Measurements from ENCODE around the gene TTYH3. TPM values are rescaled to one million over a fixed set of nuclear protein-coding genes. Genes with fewer than 3 reads are reported as not detected.

The TTYH3 gene
- total and polyA plus RNA-seq, 2 of the 8 experiments (the other 6 are each of a cell fraction or from before 2014, with no cell fraction given), result 66.2 to 169 TPM

DNA sequence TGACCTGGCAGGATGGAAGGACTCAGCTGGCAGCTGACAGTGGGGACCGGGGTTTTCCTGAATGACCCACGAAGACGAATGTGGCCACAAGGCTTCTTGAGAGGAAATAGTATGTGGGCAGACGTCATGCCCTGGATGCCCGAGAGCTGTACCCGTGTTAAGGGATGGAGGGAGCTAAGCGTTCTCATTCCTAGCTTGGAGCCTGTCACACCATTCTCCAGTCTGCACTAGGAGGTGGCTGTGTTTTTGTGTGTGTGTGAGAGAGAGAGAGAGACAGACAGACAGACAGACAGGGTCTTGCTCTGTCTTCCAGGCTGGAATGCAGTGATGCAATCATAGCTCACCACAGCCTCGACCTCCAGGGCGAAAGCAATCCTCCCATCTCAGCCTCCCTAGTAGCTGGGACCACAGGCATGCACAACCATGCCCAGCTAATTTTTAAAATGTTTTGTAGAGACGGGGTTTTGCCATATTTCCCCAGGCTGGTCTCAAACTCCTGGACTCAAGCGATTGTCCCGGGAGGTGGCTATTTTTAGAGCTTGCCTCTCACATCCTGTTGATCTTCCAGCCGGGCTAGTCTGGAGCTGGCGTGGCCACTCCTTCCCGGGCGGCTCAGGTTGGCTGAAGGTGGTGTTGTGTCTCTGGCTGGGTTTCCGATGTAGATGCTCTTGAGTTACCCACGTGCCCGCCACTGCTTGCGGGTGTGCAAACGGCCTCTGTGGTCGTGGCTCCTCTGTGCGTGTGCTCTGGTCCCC lies 58.3 kb downstream of the TTYH3 start:
- H3K9me3 ChIP-seq (ENCODE audit: insufficient read depth in 2 of 2, low read depth in 1 of 2, low read length in 1 of 2), result no peaks in the 10 kb centered on the region
- H4K91ac ChIP-seq (replicated peaks; ENCODE audit: insufficient read length, low read length), result no peak overlapping the region
- WGBS, 2 experiments (ENCODE audit: extremely low coverage in 1 of 2, insufficient coverage in 1 of 2, insufficient read length in 1 of 2, insufficient replicate concordance in 2 of 2, low coverage in 1 of 2, low lambda C conversion rate in 2 of 2, missing lambda C conversion rate in 1 of 2), result 87% methylated on average over 23 of the region's 23 CpGs; no CpG with 5 or more reads in 1 of the 2 experiments
- peak overlapping the region; percentile 86; the same call in 1 of the 2 replicates for H2BK20ac ChIP-seq (ENCODE audit: low read length)
- no peak overlapping the region for H3K4me3 ChIP-seq (ENCODE audit: extremely low read depth in 1 of 4, insufficient read depth in 2 of 4, low read depth in 3 of 4, low read length in 4 of 4)
- no peak overlapping the region for H3K14ac ChIP-seq (ENCODE audit: insufficient read length)
- H3K36me3 ChIP-seq (ENCODE audit: control insufficient read depth in 2 of 4, insufficient read depth in 4 of 4, low read length in 3 of 4), result no peaks in the 10 kb centered on the region; a peak in 1 of 8 replicates
- H3K23ac ChIP-seq (ENCODE audit: insufficient read length), result no peak overlapping the region
- H2BK15ac ChIP-seq (ENCODE audit: low read length), result no peak overlapping the region
- H2BK120ac ChIP-seq (replicated peaks; ENCODE audit: low read depth, low read length), result no peak overlapping the region
- no peak overlapping the region for H3K4me2 ChIP-seq (ENCODE audit: insufficient read depth in 1 of 2, low read depth in 2 of 2, low read length in 2 of 2)
- no peak for FAIRE-seq
- H4K8ac ChIP-seq (ENCODE audit: extremely low read depth, insufficient read depth, low read length), result 0 out of 2 replicates have a peak overlapping the region, but pooled peaks have one; percentile 18
- no peaks in the 10 kb centered on the region for H3K79me2 ChIP-seq (ENCODE audit: control insufficient read depth in 1 of 2, insufficient read depth in 2 of 2, low read length in 2 of 2)
- peaks cover 7 to 34% (median 30%) of the 10 kb centered on the region in 4 experiments for H3K27me3 ChIP-seq (replicated peaks in 1 of 4; ENCODE audit: control insufficient read depth in 3 of 4, extremely low read depth in 1 of 4, insufficient read depth in 3 of 4, low read length in 3 of 4)
- no peak overlapping the region for H4K5ac ChIP-seq (ENCODE audit: insufficient read length, low read depth, low read length)
- CTCF ChIA-PET (ENCODE audit: partially characterized antibody), result interaction anchor here (1.0 to 7.6 kb wide), 11 partner anchors 8 to 259 kb away, joined by 3 to 92 read pairs (median 6); no protein-coding TSS in a partner anchor
- no peak for DNase-seq (ENCODE audit: low read depth in 1 of 2, low spot score in 2 of 2)
- H4K20me1 ChIP-seq (replicated peaks in 1 of 2; ENCODE audit: control insufficient read depth in 1 of 2, insufficient read depth in 2 of 2, low read length in 2 of 2), result no peaks in the 10 kb centered on the region
- POLR2A ChIA-PET (ENCODE audit: partially characterized antibody), result no interaction called here
- H3K56ac ChIP-seq (replicated peaks; ENCODE audit: insufficient read length, low read depth, low read length), result no peak overlapping the region
- no peak overlapping the region for H3K27ac ChIP-seq (ENCODE audit: low read depth, low read length)
- H3K23me2 ChIP-seq (ENCODE audit: low read depth, low read length), result peaks cover 3% of the 10 kb centered on the region; the same call in 1 of the 2 replicates
- H3K79me1 ChIP-seq (ENCODE audit: low read depth, low read length), result peaks cover 3% of the 10 kb centered on the region; the same call in 1 of the 2 replicates
- H2AK5ac ChIP-seq (ENCODE audit: low read depth, low read length), result no peak overlapping the region; the same call in 1 of the 2 replicates
- H2AFZ ChIP-seq (ENCODE audit: low read length), result no peak overlapping the region
- H3K9ac ChIP-seq (replicated peaks in 1 of 4; ENCODE audit: extremely low read depth in 1 of 4, low read depth in 3 of 4, low read length in 3 of 4), result no peak overlapping the region
- TF ChIP-seq CEBPB (IDR thresholded peaks at IDR 0.05; ENCODE audit: low read depth, low read length), result peak; percentile 12; the same call in 1 of the 2 replicates
- TF ChIP-seq POLR2A (IDR thresholded peaks at IDR 0.05; ENCODE audit: control extremely low read depth in 1 of 2, low read depth in 2 of 2, low read length in 2 of 2), result no peak
- no peak for TF ChIP-seq YY1 (IDR thresholded peaks at IDR 0.05; ENCODE audit: low read depth, low read length)
- no peak for TF ChIP-seq CBX8 (IDR thresholded peaks at IDR 0.05; ENCODE audit: borderline replicate concordance, low read depth, low read length)
- no peak for TF ChIP-seq CBX5 (IDR thresholded peaks at IDR 0.05; ENCODE audit: low read depth, low read length)
- no peak overlapping the region for H3K4ac ChIP-seq (replicated peaks; ENCODE audit: insufficient read length, low read depth, low read length)
- peak overlapping the region; percentile 44; the same call in 1 of the 2 replicates for H2BK5ac ChIP-seq (ENCODE audit: low read depth, low read length)
- H3K4me1 ChIP-seq (replicated peaks in 1 of 4; ENCODE audit: control insufficient read depth in 3 of 4, insufficient read depth in 4 of 4, low read length in 3 of 4), result peaks cover 0 to 11% (median 8%) of the 10 kb centered on the region in 4 experiments; a peak in 5 of 7 replicates
- 0 out of 2 replicates have a peak overlapping the region, but pooled peaks have one; percentile 88 for H2BK12ac ChIP-seq (ENCODE audit: low read depth, low read length)
- H3K18ac ChIP-seq (ENCODE audit: extremely low read depth, low read length), result no peak overlapping the region

Measured in H1 (cell line).